ENCODE results near the gene CHRNB2. TPM values are rescaled to one million over a fixed set of nuclear protein-coding genes. Genes with fewer than 3 reads are reported as not detected.

CHRNB2 gene
- total and polyA plus RNA-seq, 2 of the 8 experiments (the other 6 are each of a cell fraction or from before 2014, with no cell fraction given): 3.1 to 4.1 TPM

GRCh38 chr1:154568157-154568815 lies 708 bp downstream of the CHRNB2 start:
- Histone ChIP-seq H3K9ac (replicated peaks in 1 of 4; ENCODE audit: extremely low read depth in 1 of 4, low read depth in 3 of 4, low read length in 3 of 4) (no peak overlapping the region; a peak in 1 of 7 replicates), H2AK5ac (ENCODE audit: low read depth, low read length) (0 out of 2 replicates have a peak overlapping the region, but pooled peaks have one; percentile 65), H4K5ac (ENCODE audit: insufficient read length, low read depth, low read length) (peak overlapping the region; percentile 15), H3K4me3 (ENCODE audit: extremely low read depth in 1 of 4, insufficient read depth in 2 of 4, low read depth in 3 of 4, low read length in 4 of 4) (peak overlapping the region; percentile 53 to 74 (median 67)), H3K79me1 (ENCODE audit: low read depth, low read length) (no peaks in the 10 kb centered on the region), H3K23me2 (ENCODE audit: low read depth, low read length) (peaks cover 12% of the 10 kb centered on the region), H4K91ac (replicated peaks; ENCODE audit: insufficient read length, low read length) (no peak overlapping the region), H2BK5ac (ENCODE audit: low read depth, low read length) (no peak overlapping the region), H3K27ac (ENCODE audit: low read depth, low read length) (no peak overlapping the region), H4K8ac (ENCODE audit: extremely low read depth, insufficient read depth, low read length) (peak overlapping the region; percentile 89; the same call in 1 of the 2 replicates), H3K4ac (replicated peaks; ENCODE audit: insufficient read length, low read depth, low read length) (no peak overlapping the region), H2BK20ac (ENCODE audit: low read length) (no peak overlapping the region), H3K14ac (ENCODE audit: insufficient read length) (no peak overlapping the region), H3K9me3 (ENCODE audit: insufficient read depth in 2 of 2, low read depth in 1 of 2, low read length in 1 of 2) (no peaks in the 10 kb centered on the region), H3K4me1 (replicated peaks in 1 of 4; ENCODE audit: control insufficient read depth in 3 of 4, insufficient read depth in 4 of 4, low read length in 3 of 4) (peaks cover 7 to 21% (median 10%) of the 10 kb centered on the region in 4 experiments; a peak in 6 of 7 replicates), H3K56ac (replicated peaks; ENCODE audit: insufficient read length, low read depth, low read length) (no peak overlapping the region), H2BK120ac (replicated peaks; ENCODE audit: low read depth, low read length) (no peak overlapping the region), H2AFZ (ENCODE audit: low read length) (0 out of 2 replicates have a peak overlapping the region, but pooled peaks have one; percentile 11), H3K27me3 (replicated peaks in 1 of 4; ENCODE audit: control insufficient read depth in 3 of 4, extremely low read depth in 1 of 4, insufficient read depth in 3 of 4, low read length in 3 of 4) (peaks cover 0 to 5% (median 0%) of the 10 kb centered on the region in 4 experiments; a peak in 1 of 7 replicates), H2BK15ac (ENCODE audit: low read length) (no peak overlapping the region), H4K20me1 (replicated peaks in 1 of 2; ENCODE audit: control insufficient read depth in 1 of 2, insufficient read depth in 2 of 2, low read length in 2 of 2) (peaks cover 0 to 4% of the 10 kb centered on the region in 2 experiments), H3K79me2 (ENCODE audit: control insufficient read depth in 1 of 2, insufficient read depth in 2 of 2, low read length in 2 of 2) (no peaks in the 10 kb centered on the region), H2BK12ac (ENCODE audit: low read depth, low read length) (0 out of 2 replicates have a peak overlapping the region, but pooled peaks have one; percentile 39), H3K4me2 (ENCODE audit: insufficient read depth in 1 of 2, low read depth in 2 of 2, low read length in 2 of 2) (peak overlapping the region; percentile 86 to 97), H3K18ac (ENCODE audit: extremely low read depth, low read length) (no peak overlapping the region), H3K23ac (ENCODE audit: insufficient read length) (no peak overlapping the region), H3K36me3 (ENCODE audit: control insufficient read depth in 2 of 4, insufficient read depth in 4 of 4, low read length in 3 of 4) (peaks cover 0 to 3% (median 0%) of the 10 kb centered on the region in 4 experiments; a peak in 1 of 8 replicates)
- ChIA-PET CTCF (ENCODE audit: partially characterized antibody) (interaction anchor here (0.6 to 2.0 kb wide), 7 partner anchors 9 to 978 kb away, joined by 3 to 6 read pairs (median 3); no protein-coding TSS in a partner anchor), POLR2A (ENCODE audit: partially characterized antibody) (interaction anchor here (0.8 to 1.9 kb wide), 8 partner anchors 9 to 393 kb away, joined by 3 to 9 read pairs (median 4); partner anchors contain the start of gene PYGO2)
- no peak for DNase-seq (ENCODE audit: low read depth in 1 of 2, low spot score in 2 of 2)
- WGBS, 2 experiments (ENCODE audit: extremely low coverage in 1 of 2, insufficient coverage in 1 of 2, insufficient read length in 1 of 2, insufficient replicate concordance in 2 of 2, low coverage in 1 of 2, low lambda C conversion rate in 2 of 2, missing lambda C conversion rate in 1 of 2): 50% methylated on average over 15 of the region's 17 CpGs; no CpG with 5 or more reads in 1 of the 2 experiments
- FAIRE-seq: no peak
- TF ChIP-seq SIN3A (conservative IDR thresholded peaks at IDR 0.05 in 1 of 2, IDR thresholded peaks at IDR 0.05 in 1 of 2; ENCODE audit: low read depth in 1 of 2, low read length in 2 of 2): no peak
- no peak for TF ChIP-seq SP1 (IDR thresholded peaks at IDR 0.05; ENCODE audit: low read depth, low read length)
- TF ChIP-seq KDM1A (IDR thresholded peaks at IDR 0.05; ENCODE audit: borderline replicate concordance, low read length): no peak
- no peak for TF ChIP-seq SUZ12 (IDR thresholded peaks at IDR 0.05; ENCODE audit: low read length)
- TF ChIP-seq CHD2 (IDR thresholded peaks at IDR 0.05; ENCODE audit: low read length): no peak
- no peak for TF ChIP-seq TBP (IDR thresholded peaks at IDR 0.05; ENCODE audit: low read depth, low read length)
- TF ChIP-seq ATF2 (IDR thresholded peaks at IDR 0.05; ENCODE audit: low read length): no peak

All from H1 (cell line).